Hepatocyte (in vitro differentiated cells): ENCODE data around the gene FAM111A. TPM values are rescaled to one million over a fixed set of nuclear protein-coding genes. Genes with fewer than 3 reads are reported as not detected.

Source experiments
- DNase-seq: peaks from one replicate; pipeline ENCODE4 v3.0.0-alpha.2; 2016; ENCODE audit warnings: low spot score
- H2AFZ ChIP-seq: fragments of 200-600 bp; sonication (generic); 2 replicates; pipeline ENCODE4 v1.6.0; 2016; ENCODE audit warnings: antibody characterized with exemption, mild to moderate bottlenecking
- H3K27ac ChIP-seq: fragments of 200-600 bp; sonication (generic); 2 replicates; pipeline ENCODE4 v1.5.1; 2016; ENCODE audit warnings: mild to moderate bottlenecking
- H3K27me3 ChIP-seq: fragments of 200-600 bp; sonication (generic); 2 replicates; pipeline ENCODE4 v1.6.1; 2016
- H3K36me3 ChIP-seq: fragments of 200-600 bp; sonication (generic); replicated peaks from 2 replicates; pipeline ENCODE4 v1.5.1; 2016; ENCODE audit warnings: low read depth; ENCODE audit not compliant: insufficient read depth
- H3K4me1 ChIP-seq: fragments of 200-600 bp; sonication (generic); 2 replicates; pipeline ENCODE4 v1.5.1; 2016; ENCODE audit warnings: mild to moderate bottlenecking, moderate library complexity; ENCODE audit not compliant: insufficient read depth
- H3K4me2 ChIP-seq: fragments of 200-600 bp; sonication (generic); 2 replicates; pipeline ENCODE4 v1.6.0; 2016
- H3K4me3 ChIP-seq: fragments of 200-600 bp; sonication (generic); 2 replicates; pipeline ENCODE4 v1.5.1; 2016; ENCODE audit warnings: mild to moderate bottlenecking
- H3K79me2 ChIP-seq: fragments of 200-600 bp; sonication (generic); 2 replicates; pipeline ENCODE4 v1.6.0; 2017; ENCODE audit warnings: mild to moderate bottlenecking
- H3K9me2 ChIP-seq: fragments of 200-600 bp; sonication (generic); replicated peaks from 2 replicates; pipeline ENCODE4 v1.6.0; 2017; ENCODE audit warnings: mild to moderate bottlenecking; ENCODE audit not compliant: insufficient read depth
- H3K9me3 ChIP-seq: fragments of 200-600 bp; sonication (generic); 2 replicates; pipeline ENCODE4 v1.5.1; 2016; ENCODE audit warnings: low read depth, mild to moderate bottlenecking
- H4K20me1 ChIP-seq: fragments of 200-600 bp; sonication (generic); 2 replicates; pipeline ENCODE4 v1.6.0; 2016; ENCODE audit warnings: mild to moderate bottlenecking; ENCODE audit not compliant: insufficient read depth, poor library complexity, severe bottlenecking
- EZH2 ChIP-seq: fragments of 200-600 bp; sonication (generic); IDR thresholded peaks from 2 replicates; pipeline ENCODE4 v1.6.1; 2016; ENCODE audit warnings: antibody characterized with exemption, mild to moderate bottlenecking, borderline replicate concordance
- EZH2phosphoT487 ChIP-seq: fragments of 200-600 bp; sonication (generic); IDR thresholded peaks from one replicate; pipeline ENCODE4 v1.6.1; 2018; ENCODE audit warnings: antibody characterized with exemption, mild to moderate bottlenecking, low read depth, moderate library complexity; ENCODE audit not compliant: unreplicated experiment, severe bottlenecking
- WGBS: methylation state at CpG from one replicate; pipeline ENCODE4 v1.1.6; 2016; ENCODE audit warnings: low lambda C conversion rate; ENCODE audit errors: missing lambda C conversion rate; 5-methylcytosine and 5-hydroxymethylcytosine counted together
- polyA plus RNA-seq: library from polyadenylated mRNA; unstranded; fragments of >200 nt; fragmentation: Nextera tagmentation; extraction: Ambion mirVana; gene quantifications from 2 replicates; pipeline ENCODE4 v1.2.1, GENCODE V29; 2016
- total RNA-seq: library from RNA; depleted of rRNA; stranded (reverse); fragments of >200 nt; gene quantifications from 2 replicates; pipeline ENCODE4 v1.2.3, GENCODE V29; 2014
- TF ChIP-seq, protein P1 (sequence below): fragments of 200-600 bp; sonication (generic); IDR thresholded peaks from 2 replicates; pipeline ENCODE4 v1.5.1; 2016; ENCODE audit warnings: antibody characterized with exemption, mild to moderate bottlenecking; ENCODE audit not compliant: poor library complexity

FAM111A gene
- total and polyA plus RNA-seq, 2 experiments from 2014 or later: 20.0 to 43.2 TPM

DNA sequence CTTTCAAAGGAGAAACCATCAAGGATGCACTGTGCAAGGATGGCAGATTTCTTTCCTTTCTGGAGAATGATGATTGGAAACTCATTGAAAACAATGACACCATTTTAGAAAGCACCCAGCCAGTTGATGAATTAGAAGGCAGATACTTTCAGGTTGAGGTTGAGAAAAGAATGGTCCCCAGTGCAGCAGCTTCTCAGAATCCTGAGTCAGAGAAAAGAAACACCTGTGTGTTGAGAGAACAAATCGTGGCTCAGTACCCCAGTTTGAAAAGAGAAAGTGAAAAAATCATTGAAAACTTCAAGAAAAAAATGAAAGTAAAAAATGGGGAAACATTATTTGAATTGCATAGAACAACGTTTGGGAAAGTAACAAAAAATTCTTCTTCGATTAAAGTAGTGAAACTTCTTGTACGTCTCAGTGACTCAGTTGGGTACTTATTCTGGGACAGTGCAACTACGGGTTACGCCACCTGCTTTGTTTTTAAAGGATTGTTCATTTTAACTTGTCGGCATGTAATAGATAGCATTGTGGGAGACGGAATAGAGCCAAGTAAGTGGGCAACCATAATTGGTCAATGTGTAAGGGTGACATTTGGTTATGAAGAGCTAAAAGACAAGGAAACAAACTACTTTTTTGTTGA, 9.8 kb downstream of the FAM111A start:
- Histone ChIP-seq H3K27ac (no peak overlapping the region), H3K9me2 (no peaks in the 10 kb centered on the region), H2AFZ (no peak overlapping the region), H4K20me1 (no peaks in the 10 kb centered on the region), H3K36me3 (no peaks in the 10 kb centered on the region), H3K4me3 (no peak overlapping the region), H3K27me3 (no peaks in the 10 kb centered on the region), H3K9me3 (no peaks in the 10 kb centered on the region), H3K79me2 (peaks cover 19% of the 10 kb centered on the region), H3K4me1 (peaks cover 8% of the 10 kb centered on the region), H3K4me2 (no peak overlapping the region)
- no peak for DNase-seq
- TF ChIP-seq EZH2 (no peak), EZH2phosphoT487 (no peak)
- TF ChIP-seq, protein P1, sequence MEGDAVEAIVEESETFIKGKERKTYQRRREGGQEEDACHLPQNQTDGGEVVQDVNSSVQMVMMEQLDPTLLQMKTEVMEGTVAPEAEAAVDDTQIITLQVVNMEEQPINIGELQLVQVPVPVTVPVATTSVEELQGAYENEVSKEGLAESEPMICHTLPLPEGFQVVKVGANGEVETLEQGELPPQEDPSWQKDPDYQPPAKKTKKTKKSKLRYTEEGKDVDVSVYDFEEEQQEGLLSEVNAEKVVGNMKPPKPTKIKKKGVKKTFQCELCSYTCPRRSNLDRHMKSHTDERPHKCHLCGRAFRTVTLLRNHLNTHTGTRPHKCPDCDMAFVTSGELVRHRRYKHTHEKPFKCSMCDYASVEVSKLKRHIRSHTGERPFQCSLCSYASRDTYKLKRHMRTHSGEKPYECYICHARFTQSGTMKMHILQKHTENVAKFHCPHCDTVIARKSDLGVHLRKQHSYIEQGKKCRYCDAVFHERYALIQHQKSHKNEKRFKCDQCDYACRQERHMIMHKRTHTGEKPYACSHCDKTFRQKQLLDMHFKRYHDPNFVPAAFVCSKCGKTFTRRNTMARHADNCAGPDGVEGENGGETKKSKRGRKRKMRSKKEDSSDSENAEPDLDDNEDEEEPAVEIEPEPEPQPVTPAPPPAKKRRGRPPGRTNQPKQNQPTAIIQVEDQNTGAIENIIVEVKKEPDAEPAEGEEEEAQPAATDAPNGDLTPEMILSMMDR: no peak
- WGBS: 97% methylated on average over 8 of the region's 8 CpGs

DNA sequence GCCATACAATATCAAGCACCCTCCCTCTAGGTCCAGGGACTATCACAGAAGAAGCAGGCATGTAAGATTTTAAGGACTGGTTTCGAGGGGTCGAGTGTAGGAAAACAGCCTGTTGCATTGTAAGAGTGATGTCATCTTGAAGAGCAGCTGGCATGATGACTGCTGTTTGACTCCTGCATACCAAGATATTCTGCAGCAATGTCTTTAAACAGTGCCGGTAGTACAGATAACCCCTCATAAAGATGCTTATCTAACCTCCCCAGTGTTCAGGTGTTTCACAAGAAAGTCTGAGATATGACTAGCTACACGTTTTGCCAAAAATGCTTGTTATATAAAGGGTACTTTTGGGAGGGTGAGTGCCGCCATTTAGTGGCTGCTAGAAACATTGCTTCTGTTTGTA, 12.0 kb downstream of the FAM111A start:
- H2AFZ ChIP-seq: no peak overlapping the region
- DNase-seq: peak; percentile 32
- H4K20me1 ChIP-seq: no peaks in the 10 kb centered on the region
- 43% methylated on average over 5 of the region's 5 CpGs for WGBS
- peak overlapping the region; percentile 62 for H3K27ac ChIP-seq
- H3K9me2 ChIP-seq: no peaks in the 10 kb centered on the region
- H3K4me1 ChIP-seq: no peaks in the 10 kb centered on the region
- no peak overlapping the region for H3K4me3 ChIP-seq
- no peaks in the 10 kb centered on the region for H3K9me3 ChIP-seq
- H3K4me2 ChIP-seq: peak overlapping the region; percentile 48
- H3K36me3 ChIP-seq: no peaks in the 10 kb centered on the region
- TF ChIP-seq EZH2phosphoT487 (no peak), EZH2 (no peak)
- TF ChIP-seq, protein P1: no peak
- peaks cover 4% of the 10 kb centered on the region for H3K79me2 ChIP-seq
- no peaks in the 10 kb centered on the region for H3K27me3 ChIP-seq

DNA sequence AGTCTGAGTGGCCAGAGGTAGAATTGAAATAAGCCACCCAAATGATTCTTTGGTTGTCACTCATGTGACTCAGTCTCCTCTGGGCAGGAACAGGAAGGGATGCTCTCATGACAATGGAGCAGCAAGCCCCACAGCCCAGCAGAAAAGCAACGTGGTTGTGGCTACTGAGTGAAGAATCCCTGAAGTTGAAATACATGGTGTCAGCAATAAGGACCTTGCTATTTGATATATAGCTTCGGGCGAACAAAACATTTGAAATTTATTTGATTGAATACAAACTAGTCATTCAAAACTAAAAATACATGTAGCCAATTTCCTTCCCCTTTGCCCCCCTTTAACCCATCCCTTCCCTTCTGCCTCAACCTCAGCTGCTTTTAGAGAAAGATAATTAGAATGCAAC, 14.8 kb downstream of the FAM111A start:
- Histone ChIP-seq H3K9me2 (no peaks in the 10 kb centered on the region), H3K4me1 (no peaks in the 10 kb centered on the region), H3K36me3 (no peaks in the 10 kb centered on the region), H3K79me2 (no peaks in the 10 kb centered on the region), H3K9me3 (no peaks in the 10 kb centered on the region), H4K20me1 (no peaks in the 10 kb centered on the region), H3K4me2 (no peak overlapping the region), H3K4me3 (no peak overlapping the region), H2AFZ (no peak overlapping the region), H3K27ac (no peak overlapping the region), H3K27me3 (no peaks in the 10 kb centered on the region)
- TF ChIP-seq, protein P1: no peak
- TF ChIP-seq EZH2phosphoT487 (no peak), EZH2 (no peak)
- 80% methylated on average over 3 of the region's 3 CpGs for WGBS
- no peak for DNase-seq
